ENCODE measurements around the gene INPP4A. TPM values are rescaled to one million over a fixed set of nuclear protein-coding genes. Genes with fewer than 3 reads are reported as not detected.

Gene INPP4A
- total RNA-seq, 1 experiment from 2014 or later, result 23.4 TPM

DNA sequence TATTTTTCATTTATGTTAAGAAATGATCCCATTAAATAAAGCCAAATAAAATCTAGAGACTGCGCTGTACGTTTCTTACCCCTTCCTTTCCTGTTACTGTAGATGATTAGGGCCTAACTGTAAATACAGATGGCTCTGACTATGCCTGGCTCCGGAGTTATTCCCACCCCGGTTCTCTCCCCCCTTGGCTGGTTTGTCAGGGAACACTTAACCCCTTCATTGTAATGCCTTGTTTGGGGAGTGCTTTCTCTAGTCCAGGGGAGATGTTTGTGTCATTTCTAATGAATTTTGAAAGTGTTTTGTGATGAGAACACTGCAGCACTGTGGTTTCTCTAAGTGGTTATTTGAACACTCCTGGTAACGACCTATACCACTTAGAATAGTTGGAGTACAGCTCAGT lies 172.5 kb downstream of the INPP4A start:
- TF ChIP-seq, protein P1, sequence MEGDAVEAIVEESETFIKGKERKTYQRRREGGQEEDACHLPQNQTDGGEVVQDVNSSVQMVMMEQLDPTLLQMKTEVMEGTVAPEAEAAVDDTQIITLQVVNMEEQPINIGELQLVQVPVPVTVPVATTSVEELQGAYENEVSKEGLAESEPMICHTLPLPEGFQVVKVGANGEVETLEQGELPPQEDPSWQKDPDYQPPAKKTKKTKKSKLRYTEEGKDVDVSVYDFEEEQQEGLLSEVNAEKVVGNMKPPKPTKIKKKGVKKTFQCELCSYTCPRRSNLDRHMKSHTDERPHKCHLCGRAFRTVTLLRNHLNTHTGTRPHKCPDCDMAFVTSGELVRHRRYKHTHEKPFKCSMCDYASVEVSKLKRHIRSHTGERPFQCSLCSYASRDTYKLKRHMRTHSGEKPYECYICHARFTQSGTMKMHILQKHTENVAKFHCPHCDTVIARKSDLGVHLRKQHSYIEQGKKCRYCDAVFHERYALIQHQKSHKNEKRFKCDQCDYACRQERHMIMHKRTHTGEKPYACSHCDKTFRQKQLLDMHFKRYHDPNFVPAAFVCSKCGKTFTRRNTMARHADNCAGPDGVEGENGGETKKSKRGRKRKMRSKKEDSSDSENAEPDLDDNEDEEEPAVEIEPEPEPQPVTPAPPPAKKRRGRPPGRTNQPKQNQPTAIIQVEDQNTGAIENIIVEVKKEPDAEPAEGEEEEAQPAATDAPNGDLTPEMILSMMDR (conservative IDR thresholded peaks at IDR 0.05; ENCODE audit: low read depth, low read length), result no peak
- no peak for TF ChIP-seq EZH2phosphoT487 (IDR thresholded peaks at IDR 0.05; ENCODE audit: borderline replicate concordance, low read length)
- no peak for TF ChIP-seq EZH2 (IDR thresholded peaks at IDR 0.05; ENCODE audit: low read length, unreplicated experiment)
- H2AFZ ChIP-seq (ENCODE audit: low read length), result no peak overlapping the region
- CTCF ChIA-PET, result interaction anchor here (0.6 kb wide), 1 partner anchor 220 kb away, joined by 3 read pairs; no protein-coding TSS in a partner anchor
- no peaks in the 10 kb centered on the region for H3K79me2 ChIP-seq (ENCODE audit: low read length)
- H3K4me1 ChIP-seq (ENCODE audit: insufficient read depth, low read length), result no peaks in the 10 kb centered on the region
- intact Hi-C loops (cut with micrococcal nuclease), result no loop called here
- no peak overlapping the region for H3K27ac ChIP-seq (ENCODE audit: low read length)
- no peak for DNase-seq
- BruUV-seq (replicated peaks), result no TSS peak
- H3K9me2 ChIP-seq (replicated peaks; ENCODE audit: low read length), result no peaks in the 10 kb centered on the region
- ATAC-seq, result no peak
- no peaks in the 10 kb centered on the region for H4K20me1 ChIP-seq (ENCODE audit: low read length)
- H3K4me3 ChIP-seq (ENCODE audit: low read length), result no peak overlapping the region
- POLR2A ChIA-PET (ENCODE audit: unreplicated experiment), result no interaction called here
- H3K36me3 ChIP-seq (ENCODE audit: low read depth, low read length), result peaks cover 30% of the 10 kb centered on the region
- no peaks in the 10 kb centered on the region for H3K27me3 ChIP-seq (ENCODE audit: low read length)
- no peaks in the 10 kb centered on the region for H3K9me3 ChIP-seq (ENCODE audit: low read length)
- no peaks in the 10 kb centered on the region for H3F3A ChIP-seq (ENCODE audit: low read length, unreplicated experiment)
- H3K4me2 ChIP-seq (ENCODE audit: low read length), result no peak overlapping the region
- no peak overlapping the region for H3K9ac ChIP-seq (ENCODE audit: low read length)

DNA sequence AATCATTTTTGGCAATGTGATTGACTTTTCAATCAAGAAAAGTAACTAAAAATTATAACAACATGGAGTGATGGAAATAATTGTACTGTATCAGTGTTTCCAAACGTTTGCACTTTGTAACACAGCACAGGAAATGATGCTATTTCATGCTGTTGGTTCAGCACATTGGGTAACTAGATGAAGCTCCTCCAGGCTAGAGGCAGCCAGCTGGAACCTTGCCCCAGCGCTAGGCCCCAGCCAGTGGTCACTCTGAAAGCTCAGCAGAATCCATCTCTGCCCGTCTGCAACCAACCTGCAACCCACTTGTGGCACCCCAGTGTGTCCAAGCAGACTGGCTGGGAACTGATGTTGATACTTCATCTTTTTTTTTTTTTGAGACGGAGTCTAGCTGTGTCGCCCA lies 179.0 kb downstream of the INPP4A start:
- no peak overlapping the region for H3K4me2 ChIP-seq (ENCODE audit: low read length)
- ChIA-PET POLR2A (ENCODE audit: unreplicated experiment) (no interaction called here), CTCF (interaction anchor here (0.7 kb wide), 1 partner anchor 217 kb away, joined by 4 read pairs; no protein-coding TSS in a partner anchor)
- H3F3A ChIP-seq (ENCODE audit: low read length, unreplicated experiment), result no peaks in the 10 kb centered on the region
- no peak for ATAC-seq
- no peak for DNase-seq
- intact Hi-C loops (cut with micrococcal nuclease), result no loop called here
- no peak overlapping the region for H3K9ac ChIP-seq (ENCODE audit: low read length)
- H3K36me3 ChIP-seq (ENCODE audit: low read depth, low read length), result no peaks in the 10 kb centered on the region
- H3K9me3 ChIP-seq (ENCODE audit: low read length), result no peaks in the 10 kb centered on the region
- H3K27me3 ChIP-seq (ENCODE audit: low read length), result no peaks in the 10 kb centered on the region
- no peak overlapping the region for H2AFZ ChIP-seq (ENCODE audit: low read length)
- no peaks in the 10 kb centered on the region for H3K9me2 ChIP-seq (replicated peaks; ENCODE audit: low read length)
- H4K20me1 ChIP-seq (ENCODE audit: low read length), result no peaks in the 10 kb centered on the region
- no peak overlapping the region for H3K27ac ChIP-seq (ENCODE audit: low read length)
- no TSS peak for BruUV-seq (replicated peaks)
- no peak overlapping the region for H3K4me3 ChIP-seq (ENCODE audit: low read length)
- peaks cover 6% of the 10 kb centered on the region; the same call in 1 of the 2 replicates for H3K4me1 ChIP-seq (ENCODE audit: insufficient read depth, low read length)
- H3K79me2 ChIP-seq (ENCODE audit: low read length), result no peaks in the 10 kb centered on the region
- TF ChIP-seq EZH2 (IDR thresholded peaks at IDR 0.05; ENCODE audit: low read length, unreplicated experiment) (no peak), EZH2phosphoT487 (IDR thresholded peaks at IDR 0.05; ENCODE audit: borderline replicate concordance, low read length) (no peak)
- TF ChIP-seq, protein P1 (conservative IDR thresholded peaks at IDR 0.05; ENCODE audit: low read depth, low read length), result no peak

DNA sequence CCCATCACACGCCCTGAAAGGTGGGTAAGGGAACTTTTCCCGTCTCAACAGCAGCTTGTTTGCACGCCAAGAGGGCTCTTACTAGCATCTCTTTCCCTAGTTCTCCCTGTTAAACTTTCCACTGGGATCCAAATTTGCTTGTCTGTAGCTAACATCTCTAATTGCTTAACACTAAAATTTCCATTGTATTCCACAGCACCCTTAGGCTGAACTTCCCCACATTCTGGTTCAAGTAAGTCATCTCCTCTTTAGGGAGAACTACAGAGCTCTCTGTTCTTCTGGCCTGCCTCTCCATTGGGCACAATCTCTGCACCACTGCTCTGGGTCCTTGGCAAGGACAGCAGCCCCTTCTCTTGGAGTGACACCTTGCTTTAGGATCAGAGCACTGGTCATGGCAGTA lies 187.7 kb downstream of the INPP4A start:
- H3K4me3 ChIP-seq (ENCODE audit: low read length), result no peak overlapping the region
- no peak overlapping the region for H3K9ac ChIP-seq (ENCODE audit: low read length)
- H3K9me2 ChIP-seq (replicated peaks; ENCODE audit: low read length), result no peaks in the 10 kb centered on the region
- no peaks in the 10 kb centered on the region for H3K9me3 ChIP-seq (ENCODE audit: low read length)
- no peak overlapping the region for H3K27ac ChIP-seq (ENCODE audit: low read length)
- H4K20me1 ChIP-seq (ENCODE audit: low read length), result no peaks in the 10 kb centered on the region
- POLR2A ChIA-PET (ENCODE audit: unreplicated experiment), result no interaction called here
- DNase-seq (no peak), ATAC-seq (no peak)
- H2AFZ ChIP-seq (ENCODE audit: low read length), result no peak overlapping the region
- H3K27me3 ChIP-seq (ENCODE audit: low read length), result no peaks in the 10 kb centered on the region
- CTCF ChIA-PET, result interaction anchor here (0.5 kb wide), 1 partner anchor 171 kb away, joined by 5 read pairs; no protein-coding TSS in a partner anchor
- H3K4me2 ChIP-seq (ENCODE audit: low read length), result no peak overlapping the region
- H3K4me1 ChIP-seq (ENCODE audit: insufficient read depth, low read length), result peaks cover 6% of the 10 kb centered on the region; the same call in 1 of the 2 replicates
- H3K36me3 ChIP-seq (ENCODE audit: low read depth, low read length), result no peaks in the 10 kb centered on the region
- no peaks in the 10 kb centered on the region for H3F3A ChIP-seq (ENCODE audit: low read length, unreplicated experiment)
- H3K79me2 ChIP-seq (ENCODE audit: low read length), result no peaks in the 10 kb centered on the region
- no peak for TF ChIP-seq EZH2 (IDR thresholded peaks at IDR 0.05; ENCODE audit: low read length, unreplicated experiment)
- TF ChIP-seq EZH2phosphoT487 (IDR thresholded peaks at IDR 0.05; ENCODE audit: borderline replicate concordance, low read length), result no peak
- TF ChIP-seq, protein P1 (conservative IDR thresholded peaks at IDR 0.05; ENCODE audit: low read depth, low read length), result no peak
- no TSS peak for BruUV-seq (replicated peaks)
- intact Hi-C loops (cut with micrococcal nuclease), result no loop called here

Measured in PC-3 (cell line).